ENCODE measurements around the gene CCPG1. TPM values are rescaled to one million over a fixed set of nuclear protein-coding genes. Genes with fewer than 3 reads are reported as not detected.

The CCPG1 gene
- total RNA-seq, 2 experiments from 2014 or later: 11.0 to 11.1 TPM

GRCh38 chr15:55320963-55321362 lies 87.2 kb downstream of the CCPG1 start:
- TF ChIP-seq CTCF (IDR thresholded peaks at IDR 0.05): no peak
- ChIA-PET POLR2A (no interaction called here), CTCF (no interaction called here)
- intact Hi-C loops (cut with micrococcal nuclease): no loop called here
- Mint-ChIP-seq H3K4me1 (ENCODE audit: low read depth) (peaks cover 34% of the 10 kb centered on the region), H3K9me3 (no peaks in the 10 kb centered on the region), H3K36me3 (ENCODE audit: low read depth) (peaks cover 20% of the 10 kb centered on the region), H3K4me3 (no peak overlapping the region), H3K27ac (no peak overlapping the region), H3K27me3 (no peaks in the 10 kb centered on the region)
- no peak for ATAC-seq
- DNase-seq: no peak

GRCh38 chr15:55320238-55320550 lies 88.0 kb downstream of the CCPG1 start:
- ChIA-PET POLR2A (interaction anchor here (1.3 to 2.1 kb wide), 4 partner anchors 76 to 103 kb away, joined by 3 to 14 read pairs (median 4); partner anchors contain the start of genes CCPG1 and PIERCE2), CTCF (interaction anchor here (1.7 kb wide), 1 partner anchor 102 kb away, joined by 4 read pairs; no protein-coding TSS in a partner anchor)
- H3K36me3 Mint-ChIP-seq (ENCODE audit: low read depth): peaks cover 25% of the 10 kb centered on the region
- H3K27ac Mint-ChIP-seq: peak overlapping the region; percentile 42
- H3K4me3 Mint-ChIP-seq: peak overlapping the region; percentile 91
- DNase-seq (no peak), ATAC-seq (no peak)
- H3K9me3 Mint-ChIP-seq: no peaks in the 10 kb centered on the region
- TF ChIP-seq CTCF (IDR thresholded peaks at IDR 0.05): no peak
- no peaks in the 10 kb centered on the region for H3K27me3 Mint-ChIP-seq
- H3K4me1 Mint-ChIP-seq (ENCODE audit: low read depth): peaks cover 42% of the 10 kb centered on the region
- intact Hi-C loops (cut with micrococcal nuclease): no loop called here

GRCh38 chr15:55319537-55320237 lies 88.5 kb downstream of the CCPG1 start:
- no peaks in the 10 kb centered on the region for H3K27me3 Mint-ChIP-seq
- H3K4me3 Mint-ChIP-seq: peak overlapping the region; percentile 91
- intact Hi-C loops (cut with micrococcal nuclease): no loop called here
- peak; percentile 26 for DNase-seq
- ATAC-seq: no peak
- peaks cover 47% of the 10 kb centered on the region for H3K4me1 Mint-ChIP-seq (ENCODE audit: low read depth)
- H3K27ac Mint-ChIP-seq: peak overlapping the region; percentile 99
- H3K36me3 Mint-ChIP-seq (ENCODE audit: low read depth): peaks cover 24% of the 10 kb centered on the region
- no peaks in the 10 kb centered on the region for H3K9me3 Mint-ChIP-seq
- TF ChIP-seq CTCF (IDR thresholded peaks at IDR 0.05): no peak
- CTCF ChIA-PET: interaction anchor here (0.6 to 2.3 kb wide), 7 partner anchors 29 to 121 kb away, joined by 3 to 7 read pairs (median 5); no protein-coding TSS in a partner anchor
- POLR2A ChIA-PET: interaction anchor here (0.5 to 2.1 kb wide), 10 partner anchors 15 to 134 kb away, joined by 3 to 14 read pairs (median 4); partner anchors contain the start of genes CCPG1, PIERCE2 and RSL24D1

- intact Hi-C loops (cut with micrococcal nuclease): no loop called here
- no peaks in the 10 kb centered on the region for H3K9me3 Mint-ChIP-seq
- peaks cover 25% of the 10 kb centered on the region for H3K36me3 Mint-ChIP-seq (ENCODE audit: low read depth)
- no peak for TF ChIP-seq CTCF (IDR thresholded peaks at IDR 0.05)
- ChIA-PET POLR2A (interaction anchor here (0.5 to 2.1 kb wide), 15 partner anchors 16 to 135 kb away, joined by 3 to 14 read pairs (median 3); partner anchors contain the start of genes CCPG1, PIERCE2 and RSL24D1), CTCF (interaction anchor here (0.6 to 2.3 kb wide), 8 partner anchors 28 to 122 kb away, joined by 3 to 7 read pairs (median 4); partner anchors contain the start of genes CCPG1 and PIERCE2)
- no peaks in the 10 kb centered on the region for H3K27me3 Mint-ChIP-seq
- ATAC-seq: peak; percentile 94
- peak; percentile 88 for DNase-seq
- peak within 1 kb of the TSS; percentile 91 for H3K4me3 Mint-ChIP-seq
- H3K27ac Mint-ChIP-seq: peak within 1 kb of the TSS; percentile 99
- H3K4me1 Mint-ChIP-seq (ENCODE audit: low read depth): peaks cover 53% of the 10 kb centered on the region
Observed at GRCh38 chr15:55318588-55319494, 89.3 kb downstream of the CCPG1 start, which contains the start of the genes PIGB and PIGBOS1. Gene PIGB (plus strand): TSS chr15:55319222. CDS start chr15:55319251, 29 bp downstream. Gene PIGBOS1 (minus strand): TSS chr15:55319123. CDS start chr15:55317792, 1,331 bp downstream.

Small RNA genes lying within 50 kb of the gene (microRNA-seq; reads per million reads assigned to microRNA genes)
- gene MIR628 (ENCODE audit: borderline microRNAs expressed, borderline replicate concordance): 22.7 reads per million, percentile 47 among the genes with 10 or more reads in this experiment

Other genes starting within 250 kb of the CCPG1 start
- 100 to 1,000 TPM; 183 to 194 TPM for gene RSL24D1, start 211.4 kb downstream of the CCPG1 start, total RNA-seq
- 100 to 1,000 TPM; 122 to 125 TPM for gene RAB27A, start 118.5 kb downstream of the CCPG1 start, total RNA-seq
- gene PIGBOS1, start 89.2 kb downstream of the CCPG1 start, total RNA-seq: 10 to 100 TPM; 10.5 to 13.2 TPM
- 10 to 100 TPM; 14.0 to 17.5 TPM for gene PIGB, start 89.1 kb downstream of the CCPG1 start, total RNA-seq
- not detected for gene PIERCE2, start 136 bp upstream of the CCPG1 start, total RNA-seq
- gene DNAAF4, start 99.9 kb upstream of the CCPG1 start, total RNA-seq: under 1 TPM in 1 of 2 experiments, not detected in 1; 0.69 TPM
- gene PYGO1, start 180.0 kb upstream of the CCPG1 start, total RNA-seq: not detected